BLaER1 treated with 17β-estradiol and CSF1 and Interleukin-3, amounts not matched to agents 10 nM and 100 nM (cell line): ENCODE measurements around the gene MECP2.

ENCODE experiments used
- H3K27ac ChIP-seq, 11 experiments: shearing (Covaris generic); formaldehyde crosslinking; 2 replicates each; pipeline ENCODE4 v1.8.1; 2022
- H3K27me3 ChIP-seq, 11 experiments: shearing (Covaris generic); formaldehyde crosslinking; 2 replicates each; pipeline ENCODE4 v1.8.1; 2022
- H3K36me3 ChIP-seq, 11 experiments: shearing (Covaris generic); formaldehyde crosslinking; 2 replicates each; pipeline ENCODE4 v1.8.1; 2022
- H3K4me1 ChIP-seq, 10 experiments: shearing (Covaris generic); formaldehyde crosslinking; 2 replicates each; pipeline ENCODE4 v1.8.1; 2022
- H3K4me2 ChIP-seq, 11 experiments: shearing (Covaris generic); formaldehyde crosslinking; 2 replicates each; pipeline ENCODE4 v1.8.1; 2022
- H3K4me3 ChIP-seq, 10 experiments: shearing (Covaris generic); formaldehyde crosslinking; 2 replicates each; pipeline ENCODE4 v1.8.1; 2022
- H3K9ac ChIP-seq, 11 experiments: shearing (Covaris generic); formaldehyde crosslinking; 2 replicates each; pipeline ENCODE4 v1.8.1; 2022
- H3K9me3 ChIP-seq, 11 experiments: shearing (Covaris generic); formaldehyde crosslinking; replicated peaks in 1 of 11; 2 replicates each; pipeline ENCODE4 v1.8.1; 2022
- H4K20me1 ChIP-seq, 11 experiments: shearing (Covaris generic); formaldehyde crosslinking; 2 replicates each; pipeline ENCODE4 v1.8.1; 2022
- Cebpa-rat ChIP-seq, 11 experiments: shearing (Covaris generic); IDR thresholded peaks; 2 replicates each; pipeline ENCODE4 v1.8.1; 2022

MECP2 gene

DNA sequence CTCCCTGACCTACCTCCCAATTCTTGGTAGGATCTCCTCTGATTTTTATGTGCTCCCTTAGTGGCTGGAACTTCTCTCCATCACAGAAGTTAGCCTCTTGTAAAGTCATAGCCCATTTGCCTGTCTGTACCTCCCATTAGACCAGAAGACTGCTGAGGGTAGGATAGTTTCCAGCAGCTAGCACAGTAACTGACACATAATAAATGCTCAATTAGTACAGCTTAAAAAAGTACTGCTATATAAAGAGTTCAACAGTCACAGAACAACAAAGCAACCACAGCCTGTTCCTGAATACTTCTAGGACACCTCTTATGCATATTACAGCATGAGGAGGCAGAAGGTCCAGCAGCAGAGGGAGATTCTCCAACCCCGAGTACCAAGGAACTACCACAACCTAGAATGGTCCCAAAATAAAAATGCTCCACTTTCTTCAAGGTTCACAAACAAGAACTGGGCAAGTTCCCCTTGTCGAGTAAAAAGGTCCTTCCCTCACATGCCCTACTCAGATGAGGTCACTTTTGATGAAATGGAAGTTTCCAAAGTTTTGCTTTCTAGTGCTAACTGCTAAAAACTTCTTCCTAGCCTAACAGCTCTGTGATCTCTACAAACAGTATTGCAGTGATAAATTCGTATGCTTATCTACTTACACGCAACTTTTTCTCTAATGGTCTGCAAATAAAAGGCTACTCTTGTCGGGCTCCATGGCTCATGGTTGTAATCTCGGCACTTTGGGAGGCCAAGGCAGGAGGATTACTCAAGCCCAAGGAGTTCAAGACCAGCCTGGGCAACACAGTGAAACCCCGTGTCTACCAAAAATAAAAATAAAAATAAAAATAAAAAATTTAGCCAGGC, 12.8 kb downstream of the MECP2 start:
- no peak overlapping the region for H3K4me3 ChIP-seq
- H3K4me2 ChIP-seq: peak overlapping the region in 3 of 11 experiments; percentile 38 to 55 (median 42); a peak in 4 of 22 replicates
- no peak overlapping the region for H3K9ac ChIP-seq
- H3K9me3 ChIP-seq: peaks cover 0 to 5% (median 0%) of the 10 kb centered on the region in 11 experiments; a peak in 2 of 22 replicates
- peaks cover 11 to 38% (median 13%) of the 10 kb centered on the region in 10 experiments for H3K4me1 ChIP-seq
- H3K27me3 ChIP-seq: peaks cover 65 to 97% (median 88%) of the 10 kb centered on the region in 11 experiments
- no peak for TF ChIP-seq Cebpa-rat (IDR thresholded peaks at IDR 0.05)
- H3K27ac ChIP-seq: peak overlapping the region in 1 of 11 experiments; percentile 20; a peak in 1 of 22 replicates
- peaks cover 0 to 52% (median 17%) of the 10 kb centered on the region in 11 experiments; a peak in 14 of 22 replicates for H3K36me3 ChIP-seq
- H4K20me1 ChIP-seq: peaks cover 39 to 97% (median 88%) of the 10 kb centered on the region in 11 experiments; a peak in 20 of 22 replicates

DNA sequence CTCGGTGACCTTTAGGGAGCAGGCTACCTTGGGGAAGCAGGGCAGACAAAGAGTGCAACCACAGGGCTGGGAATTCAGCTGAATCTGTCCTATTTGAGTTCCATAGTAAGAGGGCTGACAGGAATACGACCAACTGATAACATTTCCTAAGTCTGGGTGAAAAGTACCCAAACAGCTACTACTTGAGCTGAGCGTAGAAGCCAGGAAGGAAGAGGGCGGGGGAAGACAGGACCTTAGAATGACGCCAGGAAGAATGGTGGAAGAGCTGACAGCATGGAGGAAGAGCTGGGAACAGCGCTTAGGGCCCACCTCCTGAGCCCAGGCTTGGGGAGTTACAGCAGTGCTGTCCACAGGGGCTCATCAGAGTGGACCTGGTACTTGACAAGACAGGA, 14.4 kb downstream of the MECP2 start:
- peak overlapping the region; percentile 3 to 60 (median 39); a peak in 20 of 22 replicates for H3K4me2 ChIP-seq
- H3K36me3 ChIP-seq: peaks cover 0 to 49% (median 22%) of the 10 kb centered on the region in 11 experiments; a peak in 15 of 22 replicates

DNA sequence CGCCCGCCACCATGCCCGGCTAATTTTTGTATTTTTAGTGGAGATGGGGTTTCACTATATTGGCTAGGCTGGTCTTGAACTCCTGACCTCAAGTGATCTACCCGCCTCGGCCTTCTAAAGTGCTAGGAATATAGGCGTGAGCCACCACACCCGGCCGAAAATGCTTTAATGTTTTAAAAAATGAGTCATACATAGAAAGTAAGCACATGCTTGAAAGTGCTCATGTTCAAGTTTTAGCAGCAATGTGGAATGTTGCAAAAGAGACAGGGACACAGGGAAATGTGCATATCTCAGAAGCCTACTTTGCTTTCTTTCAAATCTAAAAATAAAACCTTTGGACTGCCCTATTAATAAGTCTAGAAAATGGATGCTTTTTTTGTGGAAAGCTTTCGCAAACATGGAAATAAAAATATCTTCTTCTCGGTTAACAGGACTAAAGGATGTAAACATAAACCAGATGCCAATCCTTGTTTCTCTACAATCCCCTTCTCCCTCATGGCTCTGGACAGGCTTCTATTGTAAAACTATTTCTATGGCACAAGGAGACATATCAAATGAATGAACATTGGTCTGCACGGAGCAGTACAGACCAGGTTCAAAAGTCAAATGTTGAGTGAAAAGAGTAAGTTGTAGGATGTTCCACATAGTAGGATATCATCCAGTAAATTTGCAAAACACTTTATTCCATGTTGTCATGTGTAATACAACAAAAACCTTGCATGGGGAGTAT, 15.0 kb downstream of the MECP2 start:
- Histone ChIP-seq H3K36me3 (peaks cover 0 to 43% (median 17%) of the 10 kb centered on the region in 11 experiments; a peak in 14 of 22 replicates), H3K4me3 (no peak overlapping the region), H3K4me2 (peak overlapping the region in 10 of 11 experiments; percentile 3 to 60 (median 42); a peak in 12 of 22 replicates), H3K4me1 (peaks cover 11 to 38% (median 13%) of the 10 kb centered on the region in 10 experiments), H3K27ac (no peak overlapping the region), H4K20me1 (peaks cover 38 to 96% (median 80%) of the 10 kb centered on the region in 11 experiments; a peak in 20 of 22 replicates), H3K9me3 (peaks cover 0 to 5% (median 0%) of the 10 kb centered on the region in 11 experiments; a peak in 2 of 22 replicates), H3K27me3 (peaks cover 54 to 94% (median 85%) of the 10 kb centered on the region in 11 experiments), H3K9ac (no peak overlapping the region; a peak in 1 of 22 replicates)
- no peak for TF ChIP-seq Cebpa-rat (IDR thresholded peaks at IDR 0.05)

More for the DNA sequence above, 14.4 kb downstream of the MECP2 start:
- H3K9me3 ChIP-seq: peaks cover 0 to 5% (median 0%) of the 10 kb centered on the region in 11 experiments; a peak in 2 of 22 replicates
- H3K27ac ChIP-seq: peak overlapping the region in 1 of 11 experiments; percentile 34; a peak in 1 of 22 replicates
- TF ChIP-seq Cebpa-rat (IDR thresholded peaks at IDR 0.05): no peak
- no peak overlapping the region; a peak in 1 of 22 replicates for H3K9ac ChIP-seq
- no peak overlapping the region for H3K4me3 ChIP-seq
- peaks cover 43 to 96% (median 86%) of the 10 kb centered on the region in 11 experiments; a peak in 20 of 22 replicates for H4K20me1 ChIP-seq
- peaks cover 11 to 38% (median 13%) of the 10 kb centered on the region in 10 experiments for H3K4me1 ChIP-seq
- peaks cover 58 to 95% (median 90%) of the 10 kb centered on the region in 11 experiments for H3K27me3 ChIP-seq

DNA sequence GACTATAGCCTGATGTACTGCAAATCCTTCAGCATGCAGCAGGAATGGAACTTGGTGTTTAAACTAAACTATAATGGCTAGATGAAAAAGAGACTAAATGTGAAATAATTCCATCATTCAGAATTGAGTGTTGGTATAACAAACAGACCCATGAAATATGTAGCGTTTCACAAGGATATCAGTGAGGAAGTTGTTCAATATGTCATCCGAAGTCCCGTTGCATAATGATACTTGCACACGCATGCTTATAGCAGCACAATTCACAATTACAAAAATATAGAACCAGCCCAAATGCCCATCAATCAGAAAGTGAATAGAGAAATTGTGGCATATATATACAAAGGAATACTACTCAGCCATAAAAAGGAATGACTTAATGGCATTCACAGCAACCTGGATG, 20.4 kb downstream of the MECP2 start:
- Histone ChIP-seq H3K4me2 (no peak overlapping the region), H3K9ac (no peak overlapping the region), H3K9me3 (peaks cover 0 to 7% (median 0%) of the 10 kb centered on the region in 11 experiments; a peak in 3 of 22 replicates), H4K20me1 (peaks cover 57 to 94% (median 84%) of the 10 kb centered on the region in 11 experiments; a peak in 21 of 22 replicates), H3K27ac (no peak overlapping the region), H3K4me1 (peaks cover 0 to 21% (median 4%) of the 10 kb centered on the region in 10 experiments; a peak in 7 of 20 replicates), H3K27me3 (peaks cover 65 to 94% (median 87%) of the 10 kb centered on the region in 11 experiments), H3K36me3 (peaks cover 0 to 39% (median 16%) of the 10 kb centered on the region in 11 experiments; a peak in 11 of 22 replicates), H3K4me3 (no peak overlapping the region)
- TF ChIP-seq Cebpa-rat (IDR thresholded peaks at IDR 0.05): no peak

DNA sequence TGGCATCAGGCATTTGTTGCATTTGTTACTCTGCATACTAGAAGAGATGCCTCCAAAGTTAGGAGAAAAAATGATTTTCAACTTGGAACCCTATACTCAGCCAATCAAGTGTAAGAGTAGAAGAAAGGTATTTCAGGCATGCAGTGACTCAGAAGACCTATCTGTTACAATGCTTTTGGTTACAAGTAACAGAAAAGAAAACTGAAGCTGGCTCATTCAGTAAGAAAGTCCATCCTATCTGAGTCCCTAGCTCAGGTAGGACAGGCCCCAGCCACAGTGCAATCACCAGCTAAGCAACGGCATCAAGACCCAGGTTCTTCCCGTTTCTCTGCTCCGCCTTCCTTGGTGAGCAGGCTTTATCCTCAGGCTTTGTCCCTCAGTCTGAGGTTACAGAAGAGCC, 23.3 kb downstream of the MECP2 start:
- TF ChIP-seq Cebpa-rat (IDR thresholded peaks at IDR 0.05): no peak
- H3K4me3 ChIP-seq: no peak overlapping the region

DNA sequence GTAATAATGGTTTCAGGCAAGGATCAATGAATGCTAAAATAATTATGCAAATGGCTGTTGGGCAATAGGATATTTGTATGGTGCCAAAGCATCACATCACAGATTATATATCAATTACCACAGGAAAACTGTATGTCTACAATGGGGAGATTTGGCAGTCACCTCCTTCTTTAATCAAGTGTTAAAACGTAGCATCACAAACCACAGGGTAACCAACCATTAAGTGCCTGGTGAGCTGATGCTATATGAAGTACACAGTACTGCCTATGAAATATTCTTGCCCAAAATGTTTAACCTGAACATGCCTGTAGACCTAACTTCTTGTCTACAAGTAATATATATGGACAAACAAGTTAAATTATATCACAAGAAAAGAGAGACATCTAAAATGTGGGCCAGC, 25.3 kb downstream of the MECP2 start:
- peaks cover 82 to 100% (median 99%) of the 10 kb centered on the region in 11 experiments; a peak in 21 of 22 replicates for H4K20me1 ChIP-seq
- TF ChIP-seq Cebpa-rat (IDR thresholded peaks at IDR 0.05): no peak

More for the DNA sequence above, 23.3 kb downstream of the MECP2 start:
- Histone ChIP-seq H3K27me3 (peaks cover 80 to 96% (median 90%) of the 10 kb centered on the region in 11 experiments), H3K36me3 (peaks cover 0 to 33% (median 12%) of the 10 kb centered on the region in 11 experiments; a peak in 10 of 22 replicates), H3K4me1 (peaks cover 0 to 24% (median 4%) of the 10 kb centered on the region in 10 experiments; a peak in 7 of 20 replicates), H3K27ac (no peak overlapping the region), H3K4me2 (no peak overlapping the region), H3K9me3 (peaks cover 0 to 7% (median 0%) of the 10 kb centered on the region in 11 experiments; a peak in 3 of 22 replicates), H4K20me1 (peaks cover 69 to 96% (median 88%) of the 10 kb centered on the region in 11 experiments; a peak in 21 of 22 replicates), H3K9ac (no peak overlapping the region)

DNA sequence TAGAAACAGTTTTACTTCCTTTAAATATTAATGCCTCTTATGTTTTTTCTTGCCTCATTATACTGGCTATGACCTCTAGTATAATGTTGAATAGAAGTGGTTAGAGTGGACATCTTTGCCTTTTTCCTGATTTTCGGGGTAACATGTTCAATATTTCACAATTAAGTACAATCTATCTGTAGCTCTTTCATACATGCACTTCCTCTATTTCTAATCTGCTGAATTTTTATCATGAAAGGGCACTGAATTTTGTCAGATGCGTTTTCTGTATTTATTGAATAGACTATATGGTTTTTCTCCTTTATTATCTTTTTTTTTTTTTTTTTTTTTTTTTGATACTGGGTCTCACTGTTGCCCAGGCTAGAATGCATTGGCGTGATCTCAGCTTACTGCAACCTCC, 29.0 kb downstream of the MECP2 start:
- peaks cover 0 to 9% (median 0%) of the 10 kb centered on the region in 11 experiments; a peak in 3 of 22 replicates for H3K36me3 ChIP-seq
- no peak overlapping the region for H3K4me3 ChIP-seq
- H3K27ac ChIP-seq: no peak overlapping the region
- H3K9ac ChIP-seq: no peak overlapping the region
- no peak for TF ChIP-seq Cebpa-rat (IDR thresholded peaks at IDR 0.05)
- H3K4me2 ChIP-seq: peak overlapping the region in 3 of 11 experiments; percentile 3 to 37 (median 11); a peak in 3 of 22 replicates
- H3K4me1 ChIP-seq: peaks cover 0 to 31% (median 10%) of the 10 kb centered on the region in 10 experiments; a peak in 13 of 20 replicates
- peaks cover 89 to 100% (median 99%) of the 10 kb centered on the region in 11 experiments for H4K20me1 ChIP-seq
- peaks cover 97 to 100% (median 99%) of the 10 kb centered on the region in 11 experiments for H3K27me3 ChIP-seq
- no peaks in the 10 kb centered on the region for H3K9me3 ChIP-seq

More for the DNA sequence above, 25.3 kb downstream of the MECP2 start:
- Histone ChIP-seq H3K4me3 (no peak overlapping the region), H3K27me3 (peaks cover 99 to 100% (median 100%) of the 10 kb centered on the region in 11 experiments), H3K27ac (no peak overlapping the region), H3K4me2 (no peak overlapping the region), H3K36me3 (peaks cover 0 to 25% (median 9%) of the 10 kb centered on the region in 11 experiments; a peak in 9 of 22 replicates), H3K9me3 (peaks cover 0 to 7% (median 0%) of the 10 kb centered on the region in 11 experiments; a peak in 3 of 22 replicates), H3K4me1 (peaks cover 0 to 37% (median 11%) of the 10 kb centered on the region in 10 experiments; a peak in 10 of 20 replicates), H3K9ac (no peak overlapping the region)
